ENCODE results near the gene CCDC14. TPM values are rescaled to one million over a fixed set of nuclear protein-coding genes. Genes with fewer than 3 reads are reported as not detected.

Gene CCDC14
- total RNA-seq, 4 donors from 2014 or later: 29.8 to 49.0 (median 39.6) TPM

GRCh38 chr3:123869165-123869564, 91.9 kb downstream of the CCDC14 start:
- TF ChIP-seq CTCF (IDR thresholded peaks at IDR 0.05; ENCODE audit: low read depth): no peak

GRCh38 chr3:123864706-123865105, 96.3 kb downstream of the CCDC14 start:
- TF ChIP-seq CTCF (IDR thresholded peaks at IDR 0.05; ENCODE audit: low read depth): no peak

Other genes with a start within 250 kb of the CCDC14 start
- 100 to 1,000 TPM in 1 of 4 donors, 10 to 100 TPM in 3; 28.2 to 113 (median 58.3) TPM for gene MYLK, start 76.9 kb downstream of the CCDC14 start, total RNA-seq
- not detected for gene ROPN1, start 30.9 kb upstream of the CCDC14 start, total RNA-seq
- 100 to 1,000 TPM in 1 of 4 donors, 10 to 100 TPM in 3; 35.2 to 158 (median 48.4) TPM for gene KALRN, start 72.1 kb upstream of the CCDC14 start, total RNA-seq

Data from subcutaneous adipose tissue (tissue), 4 donors.